Measurements from ENCODE around the gene CYB5RL. TPM values are rescaled to one million over a fixed set of nuclear protein-coding genes. Genes with fewer than 3 reads are reported as not detected.
A peak's percentile ranks its signal among the peaks of the same experiment; 100 is the strongest.

The CYB5RL gene
- total RNA-seq, 1 donor from 2014 or later: 16.0 TPM

DNA sequence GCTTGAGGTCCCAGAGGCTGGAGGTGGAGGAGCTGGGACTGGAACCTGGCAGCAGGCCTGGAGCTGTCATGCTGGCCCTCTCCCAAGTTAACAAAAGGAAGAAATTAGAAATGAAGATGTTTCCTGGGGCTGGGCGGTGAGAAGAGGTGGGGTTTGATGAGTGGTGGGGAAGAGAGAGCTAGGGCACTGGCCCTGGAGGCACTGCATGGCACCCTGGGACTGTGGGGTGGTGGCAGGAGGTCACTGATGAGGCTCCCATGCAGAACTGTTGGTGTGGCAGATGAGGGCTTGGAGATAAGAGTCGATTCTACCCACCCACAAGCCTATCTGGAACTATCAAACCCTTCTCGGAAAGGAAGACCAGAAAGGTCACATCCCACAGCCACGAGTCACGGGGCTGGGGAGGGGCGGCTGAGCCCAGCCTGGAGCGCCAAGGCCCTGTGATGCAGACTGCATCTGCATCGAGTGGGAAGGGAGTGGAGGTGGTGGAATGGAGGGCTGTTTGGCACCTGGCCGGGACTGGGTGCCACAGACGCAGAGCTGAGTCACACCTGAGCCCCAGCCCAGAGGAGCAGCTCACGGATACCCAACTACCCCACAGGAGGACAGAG lies 29.6 kb upstream of the CYB5RL start:
- H3K27me3 Mint-ChIP-seq (ENCODE audit: low read depth): peaks cover 6% of the 10 kb centered on the region
- peaks cover 20% of the 10 kb centered on the region for H3K36me3 Mint-ChIP-seq (ENCODE audit: low read depth)
- H3K4me1 Mint-ChIP-seq: peaks cover 39% of the 10 kb centered on the region
- H3K9me3 Mint-ChIP-seq: no peaks in the 10 kb centered on the region
- no peak for DNase-seq (ENCODE audit: low read depth, low spot score)
- no peak overlapping the region for H3K27ac Mint-ChIP-seq (ENCODE audit: unreplicated experiment)
- no peak overlapping the region for H3K4me3 Mint-ChIP-seq
- TF ChIP-seq, protein P1, sequence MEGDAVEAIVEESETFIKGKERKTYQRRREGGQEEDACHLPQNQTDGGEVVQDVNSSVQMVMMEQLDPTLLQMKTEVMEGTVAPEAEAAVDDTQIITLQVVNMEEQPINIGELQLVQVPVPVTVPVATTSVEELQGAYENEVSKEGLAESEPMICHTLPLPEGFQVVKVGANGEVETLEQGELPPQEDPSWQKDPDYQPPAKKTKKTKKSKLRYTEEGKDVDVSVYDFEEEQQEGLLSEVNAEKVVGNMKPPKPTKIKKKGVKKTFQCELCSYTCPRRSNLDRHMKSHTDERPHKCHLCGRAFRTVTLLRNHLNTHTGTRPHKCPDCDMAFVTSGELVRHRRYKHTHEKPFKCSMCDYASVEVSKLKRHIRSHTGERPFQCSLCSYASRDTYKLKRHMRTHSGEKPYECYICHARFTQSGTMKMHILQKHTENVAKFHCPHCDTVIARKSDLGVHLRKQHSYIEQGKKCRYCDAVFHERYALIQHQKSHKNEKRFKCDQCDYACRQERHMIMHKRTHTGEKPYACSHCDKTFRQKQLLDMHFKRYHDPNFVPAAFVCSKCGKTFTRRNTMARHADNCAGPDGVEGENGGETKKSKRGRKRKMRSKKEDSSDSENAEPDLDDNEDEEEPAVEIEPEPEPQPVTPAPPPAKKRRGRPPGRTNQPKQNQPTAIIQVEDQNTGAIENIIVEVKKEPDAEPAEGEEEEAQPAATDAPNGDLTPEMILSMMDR (conservative IDR thresholded peaks at IDR 0.05): no peak

DNA sequence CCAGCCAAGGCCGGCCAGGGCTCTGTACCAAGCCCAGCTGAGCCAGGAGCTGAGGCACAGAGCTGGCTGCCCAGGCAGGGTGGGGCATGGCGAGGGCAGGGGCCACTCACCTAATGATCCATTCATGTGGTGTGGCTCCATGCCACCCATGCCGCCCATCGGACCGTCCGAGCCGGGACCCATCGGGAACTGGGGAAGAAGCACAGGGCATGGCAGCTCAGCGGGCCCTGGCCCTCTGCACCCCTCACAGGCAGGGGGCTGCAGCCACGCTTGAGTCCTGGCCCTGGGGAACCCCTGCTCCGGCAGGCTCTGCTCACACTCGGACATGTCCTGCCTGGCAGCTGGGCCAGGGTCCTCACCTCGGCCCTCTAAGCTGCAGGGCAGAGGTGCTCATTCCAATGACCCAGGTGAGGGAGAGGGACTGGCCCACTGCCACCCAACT lies 28.8 kb upstream of the CYB5RL start:
- Mint-ChIP-seq H3K27ac (ENCODE audit: unreplicated experiment) (peak overlapping the region; percentile 68), H3K4me3 (no peak overlapping the region), H3K4me1 (peaks cover 45% of the 10 kb centered on the region), H3K36me3 (ENCODE audit: low read depth) (peaks cover 18% of the 10 kb centered on the region), H3K9me3 (no peaks in the 10 kb centered on the region), H3K27me3 (ENCODE audit: low read depth) (peaks cover 9% of the 10 kb centered on the region)
- TF ChIP-seq, protein P1 (conservative IDR thresholded peaks at IDR 0.05): no peak
- DNase-seq (ENCODE audit: low read depth, low spot score): no peak

DNA sequence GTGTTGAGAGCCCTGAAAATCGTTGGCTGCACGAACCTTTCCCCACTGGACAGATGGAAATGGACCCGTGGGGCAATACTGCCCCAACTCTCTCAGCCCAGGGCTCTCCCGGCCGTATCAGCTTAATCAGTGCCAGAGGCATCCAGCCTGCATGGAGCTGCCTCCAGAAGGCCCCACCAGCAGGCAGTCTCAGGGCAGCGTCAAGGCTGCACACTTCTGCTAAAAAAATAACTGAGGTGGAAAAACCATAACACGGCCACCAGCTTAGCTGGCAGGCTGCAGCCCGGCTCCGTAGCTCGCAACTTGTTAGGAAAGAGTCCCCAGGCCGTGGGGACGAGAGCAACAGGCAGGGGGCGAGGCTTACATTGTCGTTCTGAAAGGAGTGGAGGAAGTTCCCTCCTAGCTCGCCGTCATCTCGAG lies 28.1 kb upstream of the CYB5RL start:
- H3K27me3 Mint-ChIP-seq (ENCODE audit: low read depth): peaks cover 9% of the 10 kb centered on the region
- H3K4me1 Mint-ChIP-seq: peaks cover 45% of the 10 kb centered on the region
- peak overlapping the region; percentile 68 for H3K27ac Mint-ChIP-seq (ENCODE audit: unreplicated experiment)
- DNase-seq (ENCODE audit: low read depth, low spot score): no peak
- H3K9me3 Mint-ChIP-seq: no peaks in the 10 kb centered on the region
- peak overlapping the region; percentile 69 for H3K4me3 Mint-ChIP-seq
- TF ChIP-seq, protein P1 (conservative IDR thresholded peaks at IDR 0.05): no peak
- H3K36me3 Mint-ChIP-seq (ENCODE audit: low read depth): peaks cover 18% of the 10 kb centered on the region

DNA sequence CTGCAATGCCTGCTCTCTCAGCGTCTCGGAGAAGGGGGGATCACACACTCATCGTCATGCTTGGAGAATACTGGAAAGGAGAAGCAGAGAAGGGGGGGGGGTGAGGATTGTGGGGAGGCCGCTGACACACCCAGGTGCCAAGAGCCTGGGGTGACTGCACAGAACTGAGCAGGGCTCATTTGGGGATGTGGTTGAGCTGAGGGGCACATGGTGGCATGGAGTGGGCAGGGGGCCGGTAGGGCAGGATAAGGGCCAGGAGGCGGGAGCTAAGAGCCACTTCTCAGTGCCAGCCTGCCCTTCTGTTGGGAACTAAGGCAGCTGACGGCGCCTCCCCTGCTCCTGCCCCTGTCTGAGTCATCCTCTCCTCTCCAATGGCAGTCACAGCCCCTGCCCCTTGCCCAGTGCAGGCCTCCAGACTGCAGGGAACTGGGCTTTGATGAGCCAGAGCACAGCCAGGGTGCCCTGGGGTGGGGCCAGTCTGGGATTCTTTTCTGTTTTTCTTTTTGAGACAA lies 27.3 kb upstream of the CYB5RL start:
- DNase-seq (ENCODE audit: low read depth, low spot score): no peak
- Mint-ChIP-seq H3K4me1 (peaks cover 51% of the 10 kb centered on the region), H3K27ac (ENCODE audit: unreplicated experiment) (no peak overlapping the region), H3K9me3 (no peaks in the 10 kb centered on the region), H3K36me3 (ENCODE audit: low read depth) (peaks cover 21% of the 10 kb centered on the region), H3K4me3 (peak overlapping the region; percentile 69), H3K27me3 (ENCODE audit: low read depth) (peaks cover 9% of the 10 kb centered on the region)
- TF ChIP-seq, protein P1 (conservative IDR thresholded peaks at IDR 0.05): no peak

DNA sequence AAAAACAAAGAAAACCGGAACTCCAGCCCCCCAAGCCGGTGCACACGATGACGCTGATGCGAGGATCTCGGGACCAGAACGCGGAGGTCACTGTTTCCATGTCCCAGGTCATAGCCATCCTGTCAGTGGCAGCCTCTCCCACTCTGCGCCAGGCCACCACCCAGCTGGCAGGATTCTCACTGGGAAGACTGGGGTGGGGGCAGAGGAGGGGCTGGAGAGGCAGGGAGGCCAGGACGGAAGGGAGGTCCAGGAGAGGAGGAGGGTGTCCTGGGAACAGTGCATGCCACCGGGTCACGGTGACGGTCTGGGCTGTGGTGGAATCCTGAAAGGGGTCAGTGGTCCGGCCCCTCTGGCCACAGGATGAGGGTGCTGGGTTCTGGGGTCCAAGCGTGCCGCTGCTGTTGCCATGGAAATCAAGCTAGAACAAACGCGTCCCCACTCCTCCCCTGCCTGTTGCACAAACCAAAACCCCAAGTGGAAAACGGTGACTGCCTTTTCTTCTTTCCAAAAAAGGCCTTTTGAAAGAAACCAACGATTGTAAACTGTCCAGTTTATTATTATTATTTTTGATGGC lies 26.2 kb upstream of the CYB5RL start:
- Mint-ChIP-seq H3K36me3 (ENCODE audit: low read depth) (peaks cover 18% of the 10 kb centered on the region), H3K4me3 (peak overlapping the region; percentile 54), H3K27me3 (ENCODE audit: low read depth) (peaks cover 9% of the 10 kb centered on the region), H3K27ac (ENCODE audit: unreplicated experiment) (peak overlapping the region; percentile 12), H3K4me1 (peaks cover 51% of the 10 kb centered on the region), H3K9me3 (no peaks in the 10 kb centered on the region)
- TF ChIP-seq, protein P1 (conservative IDR thresholded peaks at IDR 0.05): no peak
- DNase-seq (ENCODE audit: low read depth, low spot score): no peak
